SK-N-MC (cell line): ENCODE results near the gene SIMC1.

Source experiments
- DNase-seq: peaks from one replicate; pipeline ENCODE4 v3.0.0-alpha.2; 2011; ENCODE audit warnings: low read depth, low spot score
- H3K27ac ChIP-seq: fragments of 200-600 bp; sonication (generic); 2 replicates; pipeline ENCODE4 v1.5.1; 2016; ENCODE audit warnings: mixed run types
- H3K36me3 ChIP-seq: fragments of 200-600 bp; sonication (generic); 2 replicates; pipeline ENCODE4 v1.6.1; 2017; ENCODE audit warnings: antibody characterized with exemption, low read length, mixed read lengths; ENCODE audit not compliant: insufficient read depth
- H3K4me3 ChIP-seq: fragments of 200-600 bp; sonication (generic); 2 replicates; pipeline ENCODE4 v1.5.1; 2016
- H3K9ac ChIP-seq: fragments of 200-600 bp; sonication (generic); 2 replicates; pipeline ENCODE4 v1.8.0; 2017; ENCODE audit warnings: mixed run types, mixed read lengths; ENCODE audit not compliant: insufficient read length
- H3K9me3 ChIP-seq: fragments of 200-600 bp; sonication (generic); 2 replicates; pipeline ENCODE4 v1.6.1; 2017; ENCODE audit warnings: low read depth, mild to moderate bottlenecking, antibody characterized with exemption, low read length, moderate library complexity, mixed read lengths
- EZH2 ChIP-seq: fragments of 200-600 bp; sonication (generic); IDR thresholded peaks from one replicate; pipeline ENCODE4 v1.6.1; 2017; ENCODE audit warnings: antibody characterized with exemption
- FOXP2 ChIP-seq: optimal IDR thresholded peaks from 2 replicates; pipeline ENCODE3; 2011; ENCODE audit warnings: mild to moderate bottlenecking, moderate library complexity; ENCODE audit not compliant: insufficient read depth; ENCODE audit errors: extremely low read length, control extremely low read depth
- POLR2AphosphoS5 ChIP-seq: IDR thresholded peaks from 2 replicates; pipeline ENCODE4 v1.6.1; 2012; ENCODE audit warnings: mild to moderate bottlenecking, low read depth, low read length, borderline replicate concordance

The SIMC1 gene

DNA sequence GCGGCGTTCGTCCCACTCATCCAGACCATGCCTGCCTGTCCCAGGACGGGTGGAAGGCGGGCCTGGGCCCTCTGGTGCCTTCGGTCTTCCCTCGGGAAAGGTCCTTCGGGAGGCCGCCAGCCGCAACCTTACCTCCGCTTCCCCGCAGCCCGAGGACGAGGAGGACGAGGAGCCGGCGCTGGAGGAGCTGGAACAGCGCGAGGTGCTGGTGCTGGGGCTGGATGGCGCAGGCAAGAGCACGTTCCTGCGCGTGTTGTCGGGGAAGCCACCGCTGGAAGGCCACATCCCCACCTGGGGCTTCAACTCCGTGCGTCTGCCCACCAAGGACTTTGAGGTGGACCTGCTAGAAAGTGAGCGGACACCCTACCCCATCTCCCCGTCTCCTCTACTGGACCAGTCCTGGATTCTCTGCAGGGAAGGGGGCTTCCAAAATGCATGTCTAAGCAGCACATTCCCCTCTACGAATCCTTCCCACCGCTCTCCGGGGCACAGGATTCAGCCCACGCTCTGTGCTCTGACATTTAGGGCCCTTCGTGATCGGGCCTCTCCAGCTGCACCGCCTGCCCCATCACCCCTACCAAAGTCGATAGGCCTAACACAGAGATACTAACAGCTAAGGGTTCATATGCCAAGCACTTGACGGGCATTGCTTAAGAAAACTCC is 128.1 kb downstream of the SIMC1 start:
- no peak for DNase-seq
- Histone ChIP-seq H3K9me3 (no peaks in the 10 kb centered on the region), H3K9ac (peak overlapping the region; percentile 78), H3K27ac (no peak overlapping the region), H3K4me3 (peak overlapping the region; percentile 90), H3K36me3 (peaks cover 4% of the 10 kb centered on the region; the same call in 1 of the 2 replicates)
- no peak for TF ChIP-seq EZH2
- TF ChIP-seq FOXP2 = no peak
- TF ChIP-seq POLR2AphosphoS5 = no peak

DNA sequence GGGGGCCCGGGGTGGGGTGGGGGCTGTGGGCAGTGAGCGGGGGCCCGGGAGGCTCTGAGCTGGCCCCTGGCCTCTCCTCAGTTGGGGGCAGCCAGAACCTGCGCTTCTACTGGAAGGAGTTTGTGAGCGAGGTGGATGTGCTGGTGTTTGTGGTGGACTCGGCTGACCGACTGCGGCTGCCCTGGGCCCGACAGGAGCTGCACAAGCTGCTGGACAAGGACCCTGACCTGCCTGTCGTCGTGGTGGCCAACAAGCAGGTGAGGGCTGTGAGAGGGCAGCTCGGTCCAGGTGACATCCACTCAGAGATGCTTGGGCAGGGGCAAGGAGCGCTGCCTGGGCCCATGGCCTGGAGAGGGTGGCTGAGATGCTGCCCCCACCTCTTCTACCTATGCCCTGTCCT is 130.5 kb downstream of the SIMC1 start:
- H3K9ac ChIP-seq = no peak overlapping the region
- TF ChIP-seq FOXP2 (no peak), EZH2 (no peak), POLR2AphosphoS5 (no peak)
- H3K36me3 ChIP-seq = peaks cover 4% of the 10 kb centered on the region; the same call in 1 of the 2 replicates
- no peak overlapping the region for H3K4me3 ChIP-seq
- no peak for DNase-seq
- no peak overlapping the region for H3K27ac ChIP-seq
- H3K9me3 ChIP-seq = no peaks in the 10 kb centered on the region

DNA sequence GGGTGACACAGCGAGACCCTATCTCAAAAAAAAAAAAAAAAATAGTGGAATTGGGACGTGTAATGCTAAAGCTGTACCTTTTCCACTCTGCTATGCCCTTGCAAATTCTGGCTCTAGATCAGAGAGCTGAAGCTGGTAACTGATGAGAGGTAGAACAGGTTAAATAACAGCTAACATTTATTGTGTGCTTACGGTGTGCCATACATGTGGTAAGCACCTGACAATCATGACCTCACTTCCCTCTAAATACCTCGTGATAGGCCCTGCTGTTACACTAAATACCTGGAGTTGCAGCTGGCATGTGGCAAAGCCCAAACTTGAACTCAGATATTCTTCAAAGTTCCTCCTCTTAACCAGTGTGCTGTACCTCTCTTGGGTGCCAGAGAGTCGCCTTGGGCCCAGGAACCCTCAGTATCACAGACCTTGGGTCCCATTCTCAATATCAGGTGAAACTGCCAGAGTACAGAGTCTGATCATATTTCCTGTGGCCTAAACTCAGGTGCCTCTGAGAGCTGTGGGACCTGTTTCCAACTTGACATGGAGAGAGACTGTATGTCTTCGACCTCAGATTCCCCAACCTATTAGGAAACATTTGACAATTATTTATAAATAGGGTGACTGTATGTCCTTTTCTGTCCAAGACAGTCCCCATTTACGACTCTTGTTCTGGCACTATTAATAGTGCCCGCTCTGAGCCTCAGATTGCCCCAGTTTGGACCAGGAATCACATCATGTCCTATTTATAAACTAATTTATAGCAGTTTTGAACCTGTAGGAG is 131.9 kb downstream of the SIMC1 start:
- H3K9me3 ChIP-seq = no peaks in the 10 kb centered on the region
- DNase-seq = no peak
- H3K36me3 ChIP-seq = peaks cover 4% of the 10 kb centered on the region; the same call in 1 of the 2 replicates
- H3K9ac ChIP-seq = no peak overlapping the region
- H3K27ac ChIP-seq = no peak overlapping the region
- no peak for TF ChIP-seq POLR2AphosphoS5
- TF ChIP-seq EZH2 = no peak
- no peak for TF ChIP-seq FOXP2
- H3K4me3 ChIP-seq = no peak overlapping the region

DNA sequence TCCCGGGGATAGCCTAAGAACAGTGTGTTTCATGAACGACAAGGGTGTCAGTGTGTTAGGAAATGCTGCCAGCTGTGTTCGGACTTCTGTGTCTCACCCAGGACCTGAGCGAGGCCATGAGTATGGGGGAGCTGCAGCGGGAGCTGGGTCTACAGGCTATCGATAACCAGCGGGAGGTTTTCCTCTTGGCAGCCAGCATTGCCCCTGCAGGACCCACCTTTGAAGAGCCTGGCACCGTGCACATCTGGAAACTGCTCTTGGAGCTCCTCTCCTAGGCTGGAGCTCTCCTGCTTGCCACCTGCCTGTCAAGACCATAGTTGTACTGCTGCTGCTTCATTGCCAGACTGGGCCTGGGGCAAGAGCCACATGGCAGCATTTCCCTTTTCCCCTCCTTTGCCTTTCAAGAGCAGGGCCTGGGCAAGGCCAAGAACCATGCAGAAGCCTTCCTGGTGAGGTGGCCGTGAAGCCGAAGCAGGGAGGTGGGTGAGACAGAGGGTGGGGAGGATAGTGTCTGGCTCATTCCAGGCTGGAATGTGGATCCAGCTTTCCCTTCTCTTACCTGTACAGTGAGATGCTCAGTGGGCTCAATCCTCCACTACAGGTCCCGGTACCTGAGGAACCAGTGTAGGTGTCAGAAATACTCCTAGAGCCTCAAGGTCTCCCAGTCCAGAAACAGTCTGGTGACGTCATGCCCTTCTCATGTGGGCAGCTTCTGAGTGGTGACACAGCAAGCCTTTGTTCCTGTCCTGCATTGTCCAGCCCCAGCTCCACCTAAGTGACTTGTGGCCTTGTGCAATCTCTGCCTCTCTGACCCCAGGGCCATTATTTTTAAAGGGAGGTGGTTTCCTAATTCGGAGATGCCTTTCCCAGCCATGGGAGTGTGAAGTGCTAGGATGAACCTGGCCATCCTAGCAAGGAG is 133.7 kb downstream of the SIMC1 start:
- H3K9me3 ChIP-seq = no peaks in the 10 kb centered on the region
- TF ChIP-seq EZH2 (no peak), FOXP2 (no peak), POLR2AphosphoS5 (no peak)
- no peak for DNase-seq
- H3K9ac ChIP-seq = no peak overlapping the region
- peaks cover 4% of the 10 kb centered on the region; the same call in 1 of the 2 replicates for H3K36me3 ChIP-seq
- H3K4me3 ChIP-seq = no peak overlapping the region
- H3K27ac ChIP-seq = no peak overlapping the region

DNA sequence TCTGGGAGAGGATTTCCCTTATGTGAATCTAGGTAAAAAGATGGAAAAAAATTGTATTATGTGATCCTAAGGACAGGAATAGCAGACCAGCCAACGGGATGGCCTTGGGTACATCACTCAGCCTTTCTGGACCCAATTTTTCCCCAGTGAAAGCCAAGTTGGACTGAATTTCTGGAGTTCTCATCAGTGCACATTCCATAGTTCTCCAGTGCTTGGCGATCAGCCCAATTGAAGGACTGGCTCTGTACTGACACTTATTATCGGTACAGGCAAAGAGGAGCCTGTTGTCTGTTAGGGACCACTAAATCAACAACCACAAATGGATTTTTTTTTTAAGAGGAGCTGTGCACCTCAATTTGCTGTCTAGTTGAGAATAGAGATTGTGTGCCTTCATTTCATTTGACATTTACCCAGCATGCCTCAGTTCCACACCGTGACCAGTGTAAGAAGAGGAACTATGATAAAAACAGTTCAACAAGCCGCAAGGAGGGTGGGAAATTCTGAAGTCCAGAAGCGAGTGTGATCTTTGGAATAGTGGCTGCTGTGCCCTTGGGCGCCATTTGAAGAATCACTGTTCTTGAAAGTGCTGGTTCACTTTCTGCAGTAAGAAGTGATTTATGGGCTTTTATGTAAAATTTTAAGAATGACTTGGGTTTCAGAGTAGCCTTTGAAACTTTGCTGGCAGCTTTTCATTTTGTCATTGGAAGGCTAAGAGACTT is 135.0 kb downstream of the SIMC1 start:
- H3K36me3 ChIP-seq = peaks cover 4% of the 10 kb centered on the region; the same call in 1 of the 2 replicates
- H3K9me3 ChIP-seq = no peaks in the 10 kb centered on the region
- H3K4me3 ChIP-seq = no peak overlapping the region
- DNase-seq = no peak
- TF ChIP-seq POLR2AphosphoS5 (no peak), EZH2 (no peak), FOXP2 (no peak)
- H3K9ac ChIP-seq = no peak overlapping the region
- no peak overlapping the region for H3K27ac ChIP-seq

DNA sequence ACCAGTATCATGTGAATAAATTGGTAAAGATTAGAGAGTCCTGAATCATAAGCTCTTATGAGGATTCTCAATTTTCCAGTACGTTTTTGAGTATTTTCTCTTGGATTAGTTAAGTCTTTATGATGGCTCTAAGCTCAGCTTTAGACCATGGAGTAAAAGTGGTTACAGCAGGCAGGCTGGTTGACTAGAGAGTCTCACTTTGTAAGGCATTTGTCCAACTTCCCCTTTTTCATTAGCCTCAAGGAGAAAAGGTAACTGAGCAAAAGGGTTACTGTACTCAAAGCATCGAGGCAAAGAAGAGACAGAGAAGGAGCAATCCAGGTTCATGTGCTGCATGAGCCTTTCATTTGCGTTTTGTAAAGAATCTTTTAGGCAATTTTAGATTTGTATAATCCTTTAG is 141.7 kb downstream of the SIMC1 start:
- no peaks in the 10 kb centered on the region for H3K9me3 ChIP-seq
- H3K36me3 ChIP-seq = peaks cover 52% of the 10 kb centered on the region
- peak overlapping the region; percentile 40; the same call in 1 of the 2 replicates for H3K27ac ChIP-seq
- H3K9ac ChIP-seq = no peak overlapping the region
- H3K4me3 ChIP-seq = no peak overlapping the region
- no peak for DNase-seq
- TF ChIP-seq FOXP2 = no peak
- TF ChIP-seq EZH2 = no peak
- no peak for TF ChIP-seq POLR2AphosphoS5

DNA sequence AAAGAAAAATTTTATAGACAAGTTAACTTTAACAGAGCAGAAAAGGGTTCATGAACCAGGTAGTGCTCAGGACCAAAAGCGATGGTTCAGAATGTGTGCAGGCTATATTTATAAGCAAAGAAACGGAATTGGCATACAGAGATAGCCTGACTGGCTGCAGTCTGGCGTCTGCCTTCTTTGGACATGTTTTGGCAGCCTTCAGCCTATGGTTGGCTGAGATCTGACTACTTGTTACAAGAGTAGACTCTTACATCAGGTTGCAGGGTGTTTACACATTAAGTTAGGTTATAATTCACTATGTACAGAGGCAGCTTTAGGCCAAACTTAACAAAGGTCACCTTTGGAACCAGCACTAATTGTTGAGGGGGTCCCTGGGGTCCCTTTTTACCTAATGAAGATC is 143.2 kb downstream of the SIMC1 start:
- peaks cover 67% of the 10 kb centered on the region for H3K36me3 ChIP-seq
- DNase-seq = no peak
- no peak overlapping the region for H3K9ac ChIP-seq
- TF ChIP-seq EZH2 = no peak
- TF ChIP-seq POLR2AphosphoS5 = no peak
- TF ChIP-seq FOXP2 = no peak
- no peak overlapping the region for H3K27ac ChIP-seq
- H3K4me3 ChIP-seq = no peak overlapping the region
- no peaks in the 10 kb centered on the region for H3K9me3 ChIP-seq

DNA sequence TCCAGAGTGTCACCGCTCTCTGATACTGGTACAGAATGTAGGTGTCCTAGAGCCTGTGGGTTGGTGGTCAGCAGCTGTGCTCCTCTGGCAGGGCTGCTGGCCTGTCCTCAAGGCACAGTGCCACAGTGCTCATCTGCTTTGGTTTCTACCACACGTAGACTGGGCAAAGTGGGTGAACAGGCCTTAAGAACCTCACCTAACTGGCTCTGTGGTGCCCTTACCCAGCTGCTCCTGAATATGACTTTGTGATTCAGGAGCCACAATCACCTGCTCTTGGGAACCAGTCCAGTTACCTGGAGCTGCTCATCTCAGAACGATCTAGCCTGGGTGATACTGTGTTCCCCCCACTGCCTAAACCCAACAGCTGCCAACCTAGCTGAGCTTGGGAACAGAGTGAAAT is 143.8 kb downstream of the SIMC1 start:
- Histone ChIP-seq H3K27ac (no peak overlapping the region), H3K36me3 (peaks cover 73% of the 10 kb centered on the region), H3K9me3 (no peaks in the 10 kb centered on the region), H3K9ac (no peak overlapping the region), H3K4me3 (no peak overlapping the region)
- DNase-seq = no peak
- TF ChIP-seq POLR2AphosphoS5 (peak; percentile 16; the same call in 1 of the 2 replicates), EZH2 (no peak), FOXP2 (no peak)
